COR-L47 (cell line): ENCODE data around the gene MRPL51.

Source experiments
- DNase-seq: peaks from one replicate; lab custom pipeline; 2025; lab: John Stamatoyannopoulos, UW

MRPL51 gene

GRCh38 chr12:6461401-6462233 is 31.4 kb downstream of the MRPL51 start:
- DNase-seq, result no peak

- DNase-seq, result no peak
Measured at GRCh38 chr12:6460751-6461371, 32.2 kb downstream of the MRPL51 start.

GRCh38 chr12:6459004-6459337 is 34.1 kb downstream of the MRPL51 start:
- no peak for DNase-seq

GRCh38 chr12:6458281-6459003 is 34.6 kb downstream of the MRPL51 start:
- no peak for DNase-seq

- no peak for DNase-seq
Measured at GRCh38 chr12:6457220-6457945, 35.7 kb downstream of the MRPL51 start.

GRCh38 chr12:6452944-6453630 is 40.0 kb downstream of the MRPL51 start:
- no peak for DNase-seq

GRCh38 chr12:6452245-6452943 is 40.7 kb downstream of the MRPL51 start:
- DNase-seq, result no peak

GRCh38 chr12:6451348-6452244 is 41.5 kb downstream of the MRPL51 start, which contains the start of gene TAPBPL:
TSS of gene TAPBPL (plus strand) at chr12:6452042. CDS start at chr12:6452249, 207 bp downstream.
- peak; percentile 69 for DNase-seq

- DNase-seq, result no peak
Measured at GRCh38 chr12:6450869-6451347, 42.2 kb downstream of the MRPL51 start.

- no peak for DNase-seq
Measured at GRCh38 chr12:6450091-6450868, 42.8 kb downstream of the MRPL51 start.

- no peak for DNase-seq
Measured at GRCh38 chr12:6444704-6445688, 48.1 kb downstream of the MRPL51 start, which contains the start of gene CD27. TSS of gene CD27 (plus strand) at chr12:6444955. CDS start at chr12:6445096, 141 bp downstream.

- DNase-seq, result no peak
Measured at GRCh38 chr12:6444031-6444430, 49.0 kb downstream of the MRPL51 start.

- no peak for DNase-seq
Measured at GRCh38 chr12:6443361-6443983, 49.6 kb downstream of the MRPL51 start.

- DNase-seq, result no peak
Measured at GRCh38 chr12:6442836-6443235, 50.2 kb downstream of the MRPL51 start.
